ENCODE measurements around the gene DHRS4. TPM values are rescaled to one million over a fixed set of nuclear protein-coding genes. Genes with fewer than 3 reads are reported as not detected.
"Not testable (repeated sequence)": the region's sequence is repeated elsewhere in the genome, so short reads cannot be mapped to it uniquely, and the experiment has no call there.

Gene DHRS4
- total RNA-seq, 3 donors from 2014 or later: 35.0 to 41.7 (median 36.8) TPM

- no peaks in the 10 kb centered on the region for H3K36me3 ChIP-seq (ENCODE audit: low read depth)
- H3K4me1 ChIP-seq (ENCODE audit: low read depth): no peaks in the 10 kb centered on the region
- no peak overlapping the region for H3K4me3 ChIP-seq
- intact Hi-C loops (cut with DNase I, micrococcal nuclease): no loop called here
- no peaks in the 10 kb centered on the region for H3K9me3 ChIP-seq
- TF ChIP-seq, protein P1, sequence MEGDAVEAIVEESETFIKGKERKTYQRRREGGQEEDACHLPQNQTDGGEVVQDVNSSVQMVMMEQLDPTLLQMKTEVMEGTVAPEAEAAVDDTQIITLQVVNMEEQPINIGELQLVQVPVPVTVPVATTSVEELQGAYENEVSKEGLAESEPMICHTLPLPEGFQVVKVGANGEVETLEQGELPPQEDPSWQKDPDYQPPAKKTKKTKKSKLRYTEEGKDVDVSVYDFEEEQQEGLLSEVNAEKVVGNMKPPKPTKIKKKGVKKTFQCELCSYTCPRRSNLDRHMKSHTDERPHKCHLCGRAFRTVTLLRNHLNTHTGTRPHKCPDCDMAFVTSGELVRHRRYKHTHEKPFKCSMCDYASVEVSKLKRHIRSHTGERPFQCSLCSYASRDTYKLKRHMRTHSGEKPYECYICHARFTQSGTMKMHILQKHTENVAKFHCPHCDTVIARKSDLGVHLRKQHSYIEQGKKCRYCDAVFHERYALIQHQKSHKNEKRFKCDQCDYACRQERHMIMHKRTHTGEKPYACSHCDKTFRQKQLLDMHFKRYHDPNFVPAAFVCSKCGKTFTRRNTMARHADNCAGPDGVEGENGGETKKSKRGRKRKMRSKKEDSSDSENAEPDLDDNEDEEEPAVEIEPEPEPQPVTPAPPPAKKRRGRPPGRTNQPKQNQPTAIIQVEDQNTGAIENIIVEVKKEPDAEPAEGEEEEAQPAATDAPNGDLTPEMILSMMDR (IDR thresholded peaks at IDR 0.05): no peak
- no peak for DNase-seq
- no peak for ATAC-seq
Measured at GRCh38 chr14:23941230-23941629, 12.3 kb upstream of the DHRS4 start.

- no peak for ATAC-seq
- TF ChIP-seq, protein P1 (IDR thresholded peaks at IDR 0.05): no peak
- Histone ChIP-seq H3K4me1 (ENCODE audit: low read depth) (no peaks in the 10 kb centered on the region), H3K4me3 (no peak overlapping the region), H3K36me3 (ENCODE audit: low read depth) (no peaks in the 10 kb centered on the region), H3K9me3 (no peaks in the 10 kb centered on the region)
- no peak for DNase-seq
- intact Hi-C loops (cut with DNase I, micrococcal nuclease): no loop called here
Measured at GRCh38 chr14:23941669-23942068, 11.9 kb upstream of the DHRS4 start.

- no peak for DNase-seq
- Histone ChIP-seq H3K4me3 (no peak overlapping the region), H3K9me3 (no peaks in the 10 kb centered on the region), H3K4me1 (ENCODE audit: low read depth) (no peaks in the 10 kb centered on the region), H3K36me3 (ENCODE audit: low read depth) (no peaks in the 10 kb centered on the region)
- intact Hi-C loops (cut with DNase I, micrococcal nuclease): no loop called here
- ATAC-seq: no peak
- TF ChIP-seq, protein P1 (IDR thresholded peaks at IDR 0.05): no peak
Measured at GRCh38 chr14:23942587-23942986, 11.0 kb upstream of the DHRS4 start.

DNA sequence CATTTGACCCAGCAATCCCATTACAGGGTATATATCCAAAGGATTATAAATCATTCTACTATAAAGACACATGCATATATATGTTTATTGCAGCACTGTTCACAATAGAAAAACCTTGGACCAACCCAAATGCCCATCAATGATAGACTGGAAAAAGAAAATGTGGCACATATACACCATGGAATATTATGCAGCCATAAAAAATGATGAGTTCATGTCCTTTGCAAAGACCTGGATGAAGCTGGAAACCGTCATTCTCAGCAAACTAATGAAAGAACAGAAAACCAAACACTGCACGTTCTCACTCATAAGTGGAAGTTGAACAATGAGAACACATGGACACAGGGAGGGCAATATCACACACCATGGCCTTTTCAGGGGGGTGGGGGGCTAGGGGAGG is 4.5 kb upstream of the DHRS4 start:
- intact Hi-C loops (cut with DNase I, micrococcal nuclease); H3K4me3 ChIP-seq; DNase-seq; H3K4me1 ChIP-seq (ENCODE audit: low read depth); H3K9me3 ChIP-seq; H3K36me3 ChIP-seq (ENCODE audit: low read depth); ATAC-seq: not testable (repeated sequence)

DNA sequence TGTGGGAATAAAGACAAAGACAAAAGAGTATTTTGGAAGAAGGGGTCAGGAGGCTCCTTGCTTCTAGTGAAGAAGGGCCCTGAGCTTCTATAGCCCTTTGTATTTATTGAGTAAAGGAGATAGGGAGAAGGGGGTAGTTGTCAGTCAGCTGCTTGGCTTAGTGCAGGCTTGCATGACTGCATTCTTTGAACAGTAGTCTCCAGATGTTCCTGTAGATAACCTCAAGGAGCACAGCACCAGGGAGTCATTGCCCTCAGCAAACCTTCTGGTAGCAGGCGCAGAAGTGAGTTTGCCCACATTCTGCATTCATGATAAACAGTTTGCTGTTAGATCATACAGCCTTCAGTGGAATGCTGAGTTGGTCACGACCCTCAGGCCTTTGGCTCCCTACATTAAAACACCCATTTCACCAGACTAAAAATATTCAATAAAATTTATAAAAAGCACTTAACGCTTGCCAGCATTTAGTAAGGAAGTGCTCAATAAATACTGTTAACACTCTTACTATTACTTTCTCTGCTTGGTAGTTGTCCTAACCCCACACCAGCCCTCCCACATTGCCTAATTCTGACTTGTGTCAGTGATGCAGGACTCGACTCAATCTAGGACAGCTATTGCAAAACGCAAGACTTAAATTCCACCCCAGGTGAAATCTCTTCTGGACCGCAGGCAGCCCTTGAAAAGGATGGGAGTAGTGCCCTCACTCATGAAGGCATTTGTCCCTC is 3.0 kb upstream of the DHRS4 start:
- Histone ChIP-seq H3K9me3 (no peaks in the 10 kb centered on the region), H3K4me3 (no peak overlapping the region), H3K4me1 (ENCODE audit: low read depth) (peaks cover 4% of the 10 kb centered on the region), H3K36me3 (ENCODE audit: low read depth) (no peaks in the 10 kb centered on the region)
- no peak for DNase-seq
- TF ChIP-seq, protein P1 (IDR thresholded peaks at IDR 0.05): no peak
- intact Hi-C loops (cut with DNase I, micrococcal nuclease): no loop called here
- no peak for ATAC-seq

DNA sequence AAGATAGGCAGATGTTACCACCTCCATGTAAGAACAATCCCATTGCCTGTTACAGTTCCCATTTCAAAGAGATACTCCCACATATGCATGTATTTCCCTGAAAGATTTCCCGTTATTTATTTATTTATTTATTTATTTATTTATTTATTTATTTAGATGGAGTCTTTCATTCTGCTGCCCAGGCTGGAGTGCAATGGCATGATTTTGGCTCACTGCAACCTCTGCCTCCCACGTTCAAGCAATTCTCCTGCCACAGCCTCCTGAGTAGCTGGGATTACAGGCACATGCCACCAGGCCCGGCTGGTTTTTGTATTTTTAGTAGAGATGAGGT is 2.5 kb upstream of the DHRS4 start:
- intact Hi-C loops (cut with DNase I, micrococcal nuclease); ATAC-seq; DNase-seq; H3K4me3 ChIP-seq; H3K36me3 ChIP-seq (ENCODE audit: low read depth); H3K9me3 ChIP-seq; H3K4me1 ChIP-seq (ENCODE audit: low read depth): not testable (repeated sequence)

Data from mucosa of descending colon (tissue), 3 donors.